BLaER1 (cell line): ENCODE measurements around the gene NT5DC3.

Source experiments
- H3K27ac ChIP-seq: shearing (Covaris generic); formaldehyde crosslinking; 2 replicates; pipeline ENCODE4 v1.8.1; 2022
- H3K27me3 ChIP-seq: shearing (Covaris generic); formaldehyde crosslinking; 2 replicates; pipeline ENCODE4 v1.8.1; 2022
- H3K36me3 ChIP-seq: shearing (Covaris generic); formaldehyde crosslinking; 2 replicates; pipeline ENCODE4 v1.8.1; 2022
- H3K4me1 ChIP-seq: shearing (Covaris generic); formaldehyde crosslinking; 2 replicates; pipeline ENCODE4 v1.8.1; 2022
- H3K4me2 ChIP-seq: shearing (Covaris generic); formaldehyde crosslinking; 2 replicates; pipeline ENCODE4 v1.8.1; 2022
- H3K4me3 ChIP-seq: shearing (Covaris generic); formaldehyde crosslinking; 2 replicates; pipeline ENCODE4 v1.8.1; 2022
- H3K9ac ChIP-seq: shearing (Covaris generic); formaldehyde crosslinking; 2 replicates; pipeline ENCODE4 v1.8.1; 2022
- H3K9me3 ChIP-seq: shearing (Covaris generic); formaldehyde crosslinking; 2 replicates; pipeline ENCODE4 v1.8.1; 2022
- H4K20me1 ChIP-seq: shearing (Covaris generic); formaldehyde crosslinking; 2 replicates; pipeline ENCODE4 v1.8.1; 2022
- Cebpa-rat ChIP-seq: shearing (Covaris generic); IDR thresholded peaks from 2 replicates; pipeline ENCODE4 v1.8.1; 2022

NT5DC3 gene

DNA sequence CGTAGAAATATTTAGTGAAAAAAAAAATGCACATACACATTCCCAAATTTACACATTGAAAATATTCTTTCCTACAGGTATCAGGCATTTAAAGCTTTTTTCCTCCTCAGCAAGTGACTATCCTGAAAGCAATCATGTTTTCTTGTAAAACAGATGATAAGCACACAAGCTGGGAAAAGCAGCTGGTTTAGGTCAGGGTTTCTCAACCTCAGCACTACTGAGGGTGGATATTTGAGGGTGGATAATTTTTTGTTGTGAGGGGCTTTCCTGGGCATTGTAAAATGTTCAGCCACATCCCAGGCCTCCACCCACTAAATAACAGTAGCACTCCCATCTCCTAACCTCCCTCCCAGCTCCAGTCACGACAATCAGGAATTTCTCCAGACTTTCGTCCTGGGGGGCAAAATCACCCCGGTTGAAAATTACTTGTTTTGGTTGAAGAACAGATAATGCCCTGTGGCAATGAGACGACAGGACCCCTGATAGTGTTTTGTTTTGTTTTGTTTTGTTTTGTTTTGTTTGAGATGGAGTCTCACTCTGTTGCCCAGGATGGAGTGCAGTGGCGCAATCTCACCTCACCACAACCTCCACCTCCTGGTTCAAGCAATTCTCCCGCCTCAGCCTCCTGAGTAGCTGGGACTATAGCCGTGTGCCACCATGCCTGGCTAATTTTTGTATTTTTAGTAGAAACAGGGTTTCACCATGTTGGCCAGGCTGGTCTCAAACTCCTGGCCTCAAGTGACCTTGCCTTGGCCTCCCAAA is 15.0 kb upstream of the NT5DC3 start:
- Histone ChIP-seq H3K36me3 (no peaks in the 10 kb centered on the region), H3K4me3 (no peak overlapping the region), H3K27ac (no peak overlapping the region), H4K20me1 (no peaks in the 10 kb centered on the region), H3K9ac (no peak overlapping the region), H3K4me2 (no peak overlapping the region), H3K9me3 (no peaks in the 10 kb centered on the region), H3K27me3 (no peaks in the 10 kb centered on the region), H3K4me1 (no peaks in the 10 kb centered on the region)
- TF ChIP-seq Cebpa-rat = no peak

DNA sequence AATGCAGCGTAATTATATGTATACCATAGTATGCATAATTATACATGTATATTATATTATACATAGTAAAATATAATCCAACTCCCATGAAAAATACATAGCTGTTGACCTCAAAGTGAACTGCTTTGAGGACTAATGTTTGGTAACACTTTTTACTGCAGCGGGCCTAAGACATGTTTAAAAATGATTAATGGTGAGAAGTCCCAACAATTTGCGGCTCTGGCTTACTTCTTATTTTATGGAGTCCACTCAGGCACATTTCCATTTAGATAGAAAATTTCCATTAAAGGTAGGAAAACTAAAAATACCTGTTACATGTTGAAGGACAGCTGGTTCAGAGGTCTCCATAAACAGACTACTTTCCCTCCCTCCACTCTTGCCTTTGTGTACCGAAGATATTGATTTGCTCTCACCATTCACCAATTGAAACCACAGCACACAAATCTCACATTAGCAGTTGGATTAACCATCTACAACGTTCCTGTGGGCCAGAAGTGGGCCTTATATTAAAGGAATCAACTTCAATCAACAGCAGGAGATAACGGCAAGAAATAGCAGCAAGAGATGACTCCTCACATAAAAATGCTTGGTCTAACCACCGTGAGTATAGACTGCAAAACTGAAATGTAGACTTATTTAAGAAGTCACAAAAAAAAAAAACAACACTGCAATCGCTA is 14.1 kb upstream of the NT5DC3 start:
- no peak overlapping the region for H3K9ac ChIP-seq
- no peaks in the 10 kb centered on the region for H3K4me1 ChIP-seq
- no peaks in the 10 kb centered on the region for H3K36me3 ChIP-seq
- no peaks in the 10 kb centered on the region for H3K9me3 ChIP-seq
- no peak for TF ChIP-seq Cebpa-rat
- H3K27ac ChIP-seq = no peak overlapping the region
- H3K4me3 ChIP-seq = no peak overlapping the region
- H3K27me3 ChIP-seq = no peaks in the 10 kb centered on the region
- H3K4me2 ChIP-seq = no peak overlapping the region
- no peaks in the 10 kb centered on the region for H4K20me1 ChIP-seq

GRCh38 chr12:103854372-103854973 is 13.4 kb upstream of the NT5DC3 start:
- TF ChIP-seq Cebpa-rat = no peak
- H3K4me1 ChIP-seq = no peaks in the 10 kb centered on the region

GRCh38 chr12:103852498-103852997 is 11.5 kb upstream of the NT5DC3 start:
- no peaks in the 10 kb centered on the region for H3K36me3 ChIP-seq
- TF ChIP-seq Cebpa-rat = no peak
- no peaks in the 10 kb centered on the region for H3K9me3 ChIP-seq
- H3K27me3 ChIP-seq = no peaks in the 10 kb centered on the region
- H4K20me1 ChIP-seq = no peaks in the 10 kb centered on the region
- H3K4me1 ChIP-seq = no peaks in the 10 kb centered on the region
- H3K9ac ChIP-seq = no peak overlapping the region
- H3K27ac ChIP-seq = no peak overlapping the region
- H3K4me2 ChIP-seq = no peak overlapping the region
- H3K4me3 ChIP-seq = no peak overlapping the region

More at GRCh38 chr12:103854372-103854973, 13.4 kb upstream of the NT5DC3 start:
- H4K20me1 ChIP-seq = no peaks in the 10 kb centered on the region
- no peak overlapping the region for H3K27ac ChIP-seq
- no peak overlapping the region for H3K4me3 ChIP-seq
- no peaks in the 10 kb centered on the region for H3K27me3 ChIP-seq
- no peaks in the 10 kb centered on the region for H3K9me3 ChIP-seq
- H3K36me3 ChIP-seq = no peaks in the 10 kb centered on the region
- no peak overlapping the region for H3K4me2 ChIP-seq
- no peak overlapping the region for H3K9ac ChIP-seq

DNA sequence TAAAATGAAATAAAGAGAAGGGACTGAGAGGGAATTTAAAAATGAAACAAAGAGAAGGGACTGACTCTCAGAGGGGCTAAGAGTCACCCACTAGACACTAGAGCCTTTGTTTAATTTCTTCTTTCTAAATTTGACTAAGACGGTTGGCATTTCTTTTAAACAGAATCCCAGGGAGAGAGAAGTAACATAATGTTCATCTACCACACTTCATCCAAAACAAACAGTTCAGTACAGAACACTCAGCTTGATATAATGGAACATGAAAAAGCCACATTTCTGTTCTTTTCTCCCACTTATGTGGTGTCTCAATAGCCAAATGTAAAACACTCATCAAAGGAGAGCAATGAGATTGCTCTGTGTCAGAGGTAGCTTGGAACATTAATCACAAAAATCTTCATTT is 10.1 kb upstream of the NT5DC3 start:
- Histone ChIP-seq H3K27me3 (no peaks in the 10 kb centered on the region), H3K4me2 (no peak overlapping the region), H4K20me1 (no peaks in the 10 kb centered on the region), H3K36me3 (no peaks in the 10 kb centered on the region), H3K9me3 (no peaks in the 10 kb centered on the region), H3K4me3 (no peak overlapping the region), H3K4me1 (no peaks in the 10 kb centered on the region), H3K9ac (no peak overlapping the region), H3K27ac (no peak overlapping the region)
- TF ChIP-seq Cebpa-rat = no peak

- H4K20me1 ChIP-seq = no peaks in the 10 kb centered on the region
- no peaks in the 10 kb centered on the region for H3K27me3 ChIP-seq
- no peaks in the 10 kb centered on the region for H3K4me1 ChIP-seq
- no peak for TF ChIP-seq Cebpa-rat
- H3K27ac ChIP-seq = no peak overlapping the region
- H3K4me2 ChIP-seq = no peak overlapping the region
- H3K36me3 ChIP-seq = no peaks in the 10 kb centered on the region
- no peak overlapping the region for H3K4me3 ChIP-seq
- no peaks in the 10 kb centered on the region for H3K9me3 ChIP-seq
- H3K9ac ChIP-seq = no peak overlapping the region
Observed at GRCh38 chr12:103850429-103850828, 9.4 kb upstream of the NT5DC3 start.

DNA sequence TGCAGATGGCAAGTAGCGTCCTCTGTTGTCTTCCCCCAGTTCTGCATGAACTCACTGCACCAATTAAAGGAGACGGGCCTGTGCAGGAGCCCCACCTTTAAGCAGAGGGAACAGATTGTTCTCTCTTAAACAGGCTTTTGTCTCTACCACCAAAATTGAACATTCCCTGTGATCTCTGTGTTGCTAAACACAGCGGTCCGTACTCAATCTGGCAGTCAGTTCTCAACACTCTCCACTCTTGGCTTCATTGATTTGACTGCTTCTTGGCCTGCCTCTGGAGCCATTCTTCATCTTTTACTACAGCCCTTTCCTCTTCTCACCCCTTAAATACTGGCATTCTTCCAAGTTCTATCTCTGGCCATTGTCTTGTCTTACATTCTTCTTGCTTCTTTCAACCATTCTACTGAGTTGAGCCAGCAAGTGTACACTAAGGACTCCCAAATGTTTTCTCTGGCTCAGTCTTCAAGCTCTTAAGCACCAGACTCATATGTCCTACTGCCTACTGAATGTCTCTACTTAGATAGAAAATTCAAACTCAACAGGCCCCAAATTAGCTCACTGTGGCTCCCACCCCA is 8.0 kb upstream of the NT5DC3 start:
- Histone ChIP-seq H3K9ac (no peak overlapping the region), H3K36me3 (no peaks in the 10 kb centered on the region), H3K4me3 (no peak overlapping the region), H3K4me2 (no peak overlapping the region), H3K9me3 (no peaks in the 10 kb centered on the region), H3K27me3 (no peaks in the 10 kb centered on the region), H3K27ac (no peak overlapping the region), H3K4me1 (no peaks in the 10 kb centered on the region), H4K20me1 (no peaks in the 10 kb centered on the region)
- TF ChIP-seq Cebpa-rat = no peak

GRCh38 chr12:103848143-103848542 is 7.1 kb upstream of the NT5DC3 start:
- Histone ChIP-seq H3K4me3 (no peak overlapping the region), H3K4me1 (no peaks in the 10 kb centered on the region), H3K27ac (no peak overlapping the region), H3K9me3 (no peaks in the 10 kb centered on the region), H4K20me1 (no peaks in the 10 kb centered on the region), H3K4me2 (no peak overlapping the region), H3K27me3 (no peaks in the 10 kb centered on the region), H3K9ac (no peak overlapping the region), H3K36me3 (no peaks in the 10 kb centered on the region)
- TF ChIP-seq Cebpa-rat = no peak

- no peaks in the 10 kb centered on the region for H3K9me3 ChIP-seq
Observed at GRCh38 chr12:103846415-103846814, 5.4 kb upstream of the NT5DC3 start.

GRCh38 chr12:103844305-103844704 is 3.3 kb upstream of the NT5DC3 start:
- H3K4me2 ChIP-seq = no peak overlapping the region
- peaks cover 13% of the 10 kb centered on the region for H3K4me1 ChIP-seq
- H3K27me3 ChIP-seq = no peaks in the 10 kb centered on the region

More at GRCh38 chr12:103846415-103846814, 5.4 kb upstream of the NT5DC3 start:
- peaks cover 7% of the 10 kb centered on the region; the same call in 1 of the 2 replicates for H3K4me1 ChIP-seq
- no peak overlapping the region for H3K4me2 ChIP-seq
- no peak overlapping the region for H3K4me3 ChIP-seq
- H3K27ac ChIP-seq = no peak overlapping the region
- H4K20me1 ChIP-seq = no peaks in the 10 kb centered on the region
- H3K36me3 ChIP-seq = no peaks in the 10 kb centered on the region
- H3K27me3 ChIP-seq = no peaks in the 10 kb centered on the region
- H3K9ac ChIP-seq = no peak overlapping the region
- no peak for TF ChIP-seq Cebpa-rat

More at GRCh38 chr12:103844305-103844704, 3.3 kb upstream of the NT5DC3 start:
- no peaks in the 10 kb centered on the region for H4K20me1 ChIP-seq
- H3K4me3 ChIP-seq = no peak overlapping the region
- H3K36me3 ChIP-seq = no peaks in the 10 kb centered on the region
- no peaks in the 10 kb centered on the region for H3K9me3 ChIP-seq
- no peak overlapping the region for H3K27ac ChIP-seq
- H3K9ac ChIP-seq = no peak overlapping the region
- TF ChIP-seq Cebpa-rat = no peak
